Measurements from ENCODE around the gene SMIM41. TPM values are rescaled to one million over a fixed set of nuclear protein-coding genes. Genes with fewer than 3 reads are reported as not detected.

The SMIM41 gene
- total RNA-seq (0.13 TPM), polyA plus RNA-seq (ENCODE audit: insufficient read depth in 1 of 8, insufficient read length in 8 of 8, low replicate concordance in 1 of 8) (under 1 TPM in 6 of 8 donors, not detected in 2; 0.12 to 0.72 (median 0.26) TPM)
- long read RNA-seq, donor 1: 0 reads
- long read RNA-seq, donor 2: 0 reads
- long read RNA-seq, donor 3: 0 reads
- long read RNA-seq, donor 4: 0 reads
- long read RNA-seq, donor 5: 0 reads
- long read RNA-seq, donor 6: 0 reads
- long read RNA-seq, donor 7: 0 reads
- long read RNA-seq, donor 8: 0 reads
- long read RNA-seq, donor 9: 0 reads
- long read RNA-seq, donor 10: 0 reads
- long read RNA-seq, donor 11, partial matches to known transcripts: 0 of 2 reads
- long read RNA-seq, donor 11, other reads (novel, unspliced or antisense): 0 of 2 reads

GRCh38 chr12:52079576-52080402 lies at the start of gene SMIM41:
Gene SMIM41 (plus strand): TSS chr12:52079704. CDS start chr12:52079780, 76 bp downstream.
- Histone ChIP-seq H3K9me3 (replicated peaks; ENCODE audit: control insufficient read depth, low read depth, low read length) (no peaks in the 10 kb centered on the region), H3K27ac (ENCODE audit: low read length) (no peak within 1 kb of the TSS), H3K36me3 (ENCODE audit: control insufficient read depth, insufficient read depth, low read length) (peaks cover 41% of the 10 kb centered on the region), H3K4me3 (ENCODE audit: low read length) (no peak within 1 kb of the TSS), H3K27me3 (ENCODE audit: control insufficient read depth, insufficient read depth, low read length) (peaks cover 6% of the 10 kb centered on the region), H3K4me1 (ENCODE audit: control insufficient read depth, insufficient read depth, low read length) (peaks cover 41% of the 10 kb centered on the region)
- WGBS (ENCODE audit: insufficient coverage): 28% methylated on average over 69 of the region's 87 CpGs
- no peak for DNase-seq

GRCh38 chr12:52032446-52032803 lies 47.1 kb upstream of the SMIM41 start:
- Histone ChIP-seq H3K9me3 (replicated peaks; ENCODE audit: control insufficient read depth, low read depth, low read length) (no peaks in the 10 kb centered on the region), H3K27me3 (ENCODE audit: control insufficient read depth, insufficient read depth, low read length) (peaks cover 20% of the 10 kb centered on the region), H3K36me3 (ENCODE audit: control insufficient read depth, insufficient read depth, low read length) (no peaks in the 10 kb centered on the region), H3K4me3 (ENCODE audit: low read length) (peak overlapping the region; percentile 0), H3K4me1 (ENCODE audit: control insufficient read depth, insufficient read depth, low read length) (peaks cover 68% of the 10 kb centered on the region), H3K27ac (ENCODE audit: low read length) (peak overlapping the region; percentile 91)
- DNase-seq: peak; percentile 96
- WGBS (ENCODE audit: insufficient coverage): 0% methylated on average over 1 of the region's 5 CpGs

- DNase-seq: peak; percentile 99
- Histone ChIP-seq H3K9me3 (replicated peaks; ENCODE audit: control insufficient read depth, low read depth, low read length) (no peaks in the 10 kb centered on the region), H3K27ac (ENCODE audit: low read length) (peak overlapping the region; percentile 91), H3K27me3 (ENCODE audit: control insufficient read depth, insufficient read depth, low read length) (peaks cover 24% of the 10 kb centered on the region), H3K4me3 (ENCODE audit: low read length) (peak overlapping the region; percentile 25), H3K4me1 (ENCODE audit: control insufficient read depth, insufficient read depth, low read length) (peaks cover 69% of the 10 kb centered on the region), H3K36me3 (ENCODE audit: control insufficient read depth, insufficient read depth, low read length) (no peaks in the 10 kb centered on the region)
- under 1% methylated on average over 38 of the region's 48 CpGs for WGBS (ENCODE audit: insufficient coverage)
Observed at GRCh38 chr12:52032804-52033445, 46.6 kb upstream of the SMIM41 start.

- Histone ChIP-seq H3K4me3 (ENCODE audit: low read length) (peak overlapping the region; percentile 25), H3K36me3 (ENCODE audit: control insufficient read depth, insufficient read depth, low read length) (no peaks in the 10 kb centered on the region), H3K4me1 (ENCODE audit: control insufficient read depth, insufficient read depth, low read length) (peaks cover 73% of the 10 kb centered on the region), H3K27me3 (ENCODE audit: control insufficient read depth, insufficient read depth, low read length) (peaks cover 25% of the 10 kb centered on the region), H3K9me3 (replicated peaks; ENCODE audit: control insufficient read depth, low read depth, low read length) (no peaks in the 10 kb centered on the region), H3K27ac (ENCODE audit: low read length) (peak overlapping the region; percentile 87)
- no peak for DNase-seq
- 36% methylated on average over 9 of the region's 13 CpGs for WGBS (ENCODE audit: insufficient coverage)
Observed at GRCh38 chr12:52033446-52034140, 45.9 kb upstream of the SMIM41 start.

- H3K36me3 ChIP-seq (ENCODE audit: control insufficient read depth, insufficient read depth, low read length): no peaks in the 10 kb centered on the region
- H3K27me3 ChIP-seq (ENCODE audit: control insufficient read depth, insufficient read depth, low read length): peaks cover 26% of the 10 kb centered on the region
- no peaks in the 10 kb centered on the region for H3K9me3 ChIP-seq (replicated peaks; ENCODE audit: control insufficient read depth, low read depth, low read length)
- H3K27ac ChIP-seq (ENCODE audit: low read length): peak overlapping the region; percentile 87
- no CpG with 5 or more reads among the region's 4 CpGs for WGBS (ENCODE audit: insufficient coverage)
- no peak overlapping the region for H3K4me3 ChIP-seq (ENCODE audit: low read length)
- H3K4me1 ChIP-seq (ENCODE audit: control insufficient read depth, insufficient read depth, low read length): peaks cover 63% of the 10 kb centered on the region
- peak; percentile 95 for DNase-seq
Observed at GRCh38 chr12:52035190-52035589, 44.3 kb upstream of the SMIM41 start.

GRCh38 chr12:52035926-52036325 lies 43.6 kb upstream of the SMIM41 start:
- DNase-seq: no peak
- H3K9me3 ChIP-seq (replicated peaks; ENCODE audit: control insufficient read depth, low read depth, low read length): no peaks in the 10 kb centered on the region
- no peaks in the 10 kb centered on the region for H3K36me3 ChIP-seq (ENCODE audit: control insufficient read depth, insufficient read depth, low read length)
- H3K4me1 ChIP-seq (ENCODE audit: control insufficient read depth, insufficient read depth, low read length): peaks cover 61% of the 10 kb centered on the region
- no peak overlapping the region for H3K4me3 ChIP-seq (ENCODE audit: low read length)
- peaks cover 26% of the 10 kb centered on the region for H3K27me3 ChIP-seq (ENCODE audit: control insufficient read depth, insufficient read depth, low read length)
- no CpG with 5 or more reads among the region's 2 CpGs for WGBS (ENCODE audit: insufficient coverage)
- H3K27ac ChIP-seq (ENCODE audit: low read length): peak overlapping the region; percentile 87

- 9% methylated on average over 44 of the region's 53 CpGs for WGBS (ENCODE audit: insufficient coverage)
- Histone ChIP-seq H3K36me3 (ENCODE audit: control insufficient read depth, insufficient read depth, low read length) (no peaks in the 10 kb centered on the region), H3K27ac (ENCODE audit: low read length) (peak overlapping the region; percentile 87), H3K4me3 (ENCODE audit: low read length) (peak overlapping the region; percentile 39), H3K4me1 (ENCODE audit: control insufficient read depth, insufficient read depth, low read length) (peaks cover 66% of the 10 kb centered on the region), H3K9me3 (replicated peaks; ENCODE audit: control insufficient read depth, low read depth, low read length) (no peaks in the 10 kb centered on the region), H3K27me3 (ENCODE audit: control insufficient read depth, insufficient read depth, low read length) (peaks cover 26% of the 10 kb centered on the region)
- peak; percentile 96 for DNase-seq
Observed at GRCh38 chr12:52036587-52037171, 42.8 kb upstream of the SMIM41 start.

- Histone ChIP-seq H3K27ac (ENCODE audit: low read length) (peak overlapping the region; percentile 60), H3K4me1 (ENCODE audit: control insufficient read depth, insufficient read depth, low read length) (peaks cover 66% of the 10 kb centered on the region), H3K27me3 (ENCODE audit: control insufficient read depth, insufficient read depth, low read length) (peaks cover 26% of the 10 kb centered on the region), H3K9me3 (replicated peaks; ENCODE audit: control insufficient read depth, low read depth, low read length) (no peaks in the 10 kb centered on the region), H3K36me3 (ENCODE audit: control insufficient read depth, insufficient read depth, low read length) (no peaks in the 10 kb centered on the region), H3K4me3 (ENCODE audit: low read length) (peak overlapping the region; percentile 67)
- peak; percentile 83 for DNase-seq
- WGBS (ENCODE audit: insufficient coverage): under 1% methylated on average over 56 of the region's 59 CpGs
Observed at GRCh38 chr12:52037248-52037861, 42.1 kb upstream of the SMIM41 start.

GRCh38 chr12:52038447-52038846 lies 41.1 kb upstream of the SMIM41 start:
- Histone ChIP-seq H3K4me3 (ENCODE audit: low read length) (no peak overlapping the region), H3K27me3 (ENCODE audit: control insufficient read depth, insufficient read depth, low read length) (peaks cover 26% of the 10 kb centered on the region), H3K36me3 (ENCODE audit: control insufficient read depth, insufficient read depth, low read length) (no peaks in the 10 kb centered on the region), H3K4me1 (ENCODE audit: control insufficient read depth, insufficient read depth, low read length) (peaks cover 69% of the 10 kb centered on the region), H3K9me3 (replicated peaks; ENCODE audit: control insufficient read depth, low read depth, low read length) (no peaks in the 10 kb centered on the region), H3K27ac (ENCODE audit: low read length) (peak overlapping the region; percentile 47)
- 69% methylated on average over 6 of the region's 6 CpGs for WGBS (ENCODE audit: insufficient coverage)
- DNase-seq: peak; percentile 72

Measured in muscle of leg (tissue), 16 donors.